Hypothalamus (tissue), 51 donors: ENCODE measurements around the gene TOGARAM1.
"Not testable (repeated sequence)": the region's sequence is repeated elsewhere in the genome, so short reads cannot be mapped to it uniquely, and the experiment has no call there.

Experiments used
- DNase-seq, 51 donors: peaks; one replicate each; lab custom pipeline; 2025; lab: John Stamatoyannopoulos, UW

Gene TOGARAM1

GRCh38 chr14:45034730-45035129, 72.7 kb downstream of the TOGARAM1 start:
- DNase-seq, result no peak

GRCh38 chr14:45038256-45038655, 76.3 kb downstream of the TOGARAM1 start:
- DNase-seq, result no peak

- DNase-seq, result no peak
These were observed 76.9 kb downstream of the TOGARAM1 start for GRCh38 chr14:45038865-45039264.

DNA sequence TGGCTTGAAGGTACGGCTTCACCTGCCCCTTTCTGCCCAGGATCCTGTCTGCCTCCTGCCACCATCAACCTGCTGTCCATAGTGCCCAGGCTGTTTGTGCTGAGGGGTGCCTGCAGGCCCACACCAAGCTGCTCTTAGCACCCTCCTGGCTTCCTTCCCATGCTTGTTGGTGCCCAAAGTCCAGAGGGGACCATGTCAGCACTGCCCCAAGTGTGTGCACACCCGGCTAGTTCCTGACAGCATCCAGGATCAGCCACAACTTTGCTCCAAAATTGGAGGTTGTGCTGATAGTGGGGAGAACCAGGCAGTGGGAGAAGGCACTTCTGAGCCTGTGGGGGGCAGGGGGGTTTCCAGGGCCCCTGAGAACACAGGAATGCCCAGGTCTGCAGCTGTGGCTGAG, 77.4 kb downstream of the TOGARAM1 start:
- DNase-seq, result no peak

DNA sequence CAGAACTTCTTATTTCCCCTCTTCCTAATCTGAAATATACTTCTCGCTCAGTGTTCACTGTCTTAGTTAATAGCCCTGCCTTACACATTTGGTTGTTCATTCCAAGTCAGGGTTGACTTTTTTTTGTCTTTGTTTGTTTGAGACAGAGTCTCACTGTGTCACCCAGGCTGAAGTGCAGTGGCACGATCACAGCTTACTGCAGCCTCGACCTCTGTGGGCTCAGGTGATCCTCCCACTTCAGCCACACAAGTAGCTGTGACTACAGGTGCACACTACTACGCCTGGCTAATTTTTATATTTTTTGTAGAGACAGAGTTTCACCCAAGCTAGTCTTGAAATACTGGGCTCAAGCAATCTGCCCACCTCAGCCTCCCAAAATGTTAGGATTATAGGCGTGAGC, 79.7 kb downstream of the TOGARAM1 start:
- no peak for DNase-seq

GRCh38 chr14:45044638-45045037, 82.6 kb downstream of the TOGARAM1 start:
- DNase-seq, result no peak

GRCh38 chr14:45048385-45048784, 86.4 kb downstream of the TOGARAM1 start:
- no peak for DNase-seq

GRCh38 chr14:45051180-45051579, 89.2 kb downstream of the TOGARAM1 start:
- peak in 1 of 51 donors; percentile 9 for DNase-seq

GRCh38 chr14:45051896-45052295, 89.9 kb downstream of the TOGARAM1 start:
- DNase-seq, result no peak

DNA sequence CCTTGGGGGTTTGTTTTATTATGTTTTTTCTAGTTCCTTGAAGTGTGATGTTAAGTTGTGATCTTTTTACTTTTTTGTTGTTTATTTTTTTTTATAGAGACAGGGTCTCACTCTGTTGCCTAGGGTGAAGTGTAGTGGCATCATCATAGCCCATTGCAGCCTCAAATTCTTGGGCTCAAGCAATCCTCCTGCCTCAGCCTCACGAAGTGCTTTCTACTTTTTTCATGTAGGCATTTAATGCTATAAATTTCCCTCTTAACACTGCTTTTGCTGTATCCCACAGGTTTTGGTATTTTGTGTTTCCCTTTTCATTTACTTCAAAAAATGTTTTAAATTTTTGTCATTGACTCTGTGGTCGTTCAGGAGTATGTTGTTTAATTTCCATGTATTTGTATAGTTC, 95.4 kb downstream of the TOGARAM1 start:
- no peak for DNase-seq

DNA sequence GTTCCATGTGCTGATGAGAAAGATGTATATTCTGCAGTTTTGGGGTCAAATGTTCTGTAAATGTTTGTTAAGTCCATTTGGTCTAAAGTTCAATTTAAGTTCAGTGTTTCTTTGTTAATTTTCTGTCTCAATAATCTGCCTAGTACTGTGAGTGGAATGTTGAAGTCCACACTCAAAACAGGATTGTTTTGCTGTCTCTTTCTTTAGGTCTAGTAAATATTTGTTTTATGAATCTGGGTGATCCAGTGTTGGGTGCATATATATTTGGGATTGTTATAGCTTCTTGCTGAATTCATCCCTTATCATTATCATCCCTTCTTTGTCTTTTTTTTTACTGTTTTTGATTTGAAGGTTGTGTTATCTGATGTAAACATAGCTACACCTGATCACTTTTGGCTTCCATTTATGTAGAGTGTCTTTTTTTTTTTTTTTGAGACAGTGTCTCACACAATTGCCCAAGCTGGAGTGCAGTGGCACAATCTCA, 95.9 kb downstream of the TOGARAM1 start:
- no peak for DNase-seq

DNA sequence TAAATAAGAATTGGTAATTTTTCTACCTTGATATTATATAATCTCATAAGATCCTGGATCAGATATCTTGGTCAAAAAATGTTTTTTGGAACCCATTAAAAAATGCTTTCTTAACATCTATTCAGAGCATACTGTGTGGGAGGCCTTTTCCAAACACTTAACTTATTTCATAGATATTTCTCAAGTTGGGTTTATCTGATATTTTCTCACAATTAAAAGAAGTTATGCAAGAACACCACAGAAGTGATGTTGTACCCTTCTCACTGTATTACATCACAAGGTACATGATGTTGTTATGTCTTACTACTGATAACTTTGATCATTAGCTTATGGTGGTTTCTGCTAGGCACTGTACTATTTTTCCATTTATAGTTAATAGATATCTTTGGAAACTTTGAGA, 98.6 kb downstream of the TOGARAM1 start:
- no peak for DNase-seq

- no peak for DNase-seq
These were observed 103.5 kb downstream of the TOGARAM1 start for GRCh38 chr14:45065540-45065939.

DNA sequence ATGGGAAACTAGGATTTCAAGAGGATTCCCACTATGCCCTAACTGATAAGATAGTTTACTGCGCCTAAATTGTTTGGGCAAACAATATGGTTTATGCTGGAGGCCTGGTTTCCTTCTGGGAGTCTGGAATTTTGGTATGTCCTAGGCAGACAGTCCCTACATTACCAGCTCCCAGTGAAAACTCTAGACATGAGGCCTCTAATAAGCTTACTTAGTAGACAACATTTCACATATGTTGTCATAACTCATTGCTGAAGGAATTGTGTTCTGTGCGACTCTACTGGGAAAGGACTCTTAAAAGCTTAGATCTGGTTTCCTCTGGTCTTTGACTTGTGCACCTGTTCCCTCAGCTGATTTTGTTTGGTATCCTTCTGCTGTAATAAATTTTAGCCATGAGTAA, 104.0 kb downstream of the TOGARAM1 start:
- DNase-seq, result no peak

GRCh38 chr14:45066667-45067066, 104.7 kb downstream of the TOGARAM1 start:
- DNase-seq, result no peak

- no peak for DNase-seq
These were observed 106.4 kb downstream of the TOGARAM1 start for GRCh38 chr14:45068396-45068795.

GRCh38 chr14:45070215-45070614, 108.2 kb downstream of the TOGARAM1 start:
- no peak for DNase-seq

- DNase-seq, result no peak
These were observed 110.1 kb downstream of the TOGARAM1 start for GRCh38 chr14:45072126-45072525.

DNA sequence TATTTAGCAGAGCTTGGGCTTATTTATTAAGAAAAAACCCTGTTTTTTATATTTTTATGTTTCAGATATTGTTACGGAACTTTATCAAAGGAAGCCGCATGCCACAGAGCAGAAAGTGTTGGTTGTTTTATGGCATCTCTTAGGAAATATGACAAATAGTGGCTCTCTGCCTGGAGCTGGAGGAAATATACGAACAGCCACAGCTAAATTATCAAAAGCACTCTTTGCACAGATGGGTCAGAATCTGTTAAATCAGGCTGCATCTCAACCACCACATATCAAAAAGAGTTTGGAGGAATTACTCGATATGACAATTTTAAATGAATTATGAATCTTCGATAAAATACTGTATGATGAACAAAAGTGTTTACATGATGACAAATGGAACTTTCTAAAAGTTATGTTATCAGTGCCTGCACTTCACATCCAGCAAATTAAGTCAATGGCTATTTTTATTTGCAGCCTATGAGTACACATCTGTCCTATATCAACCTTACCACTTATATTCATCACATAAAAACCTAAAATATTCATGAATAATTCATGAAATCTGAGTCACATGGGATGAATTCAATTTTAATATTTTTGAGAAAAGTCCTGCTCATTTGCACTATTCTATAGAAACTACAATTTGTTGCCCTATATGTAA, 111.4 kb downstream of the TOGARAM1 start:
- DNase-seq, result no peak

DNA sequence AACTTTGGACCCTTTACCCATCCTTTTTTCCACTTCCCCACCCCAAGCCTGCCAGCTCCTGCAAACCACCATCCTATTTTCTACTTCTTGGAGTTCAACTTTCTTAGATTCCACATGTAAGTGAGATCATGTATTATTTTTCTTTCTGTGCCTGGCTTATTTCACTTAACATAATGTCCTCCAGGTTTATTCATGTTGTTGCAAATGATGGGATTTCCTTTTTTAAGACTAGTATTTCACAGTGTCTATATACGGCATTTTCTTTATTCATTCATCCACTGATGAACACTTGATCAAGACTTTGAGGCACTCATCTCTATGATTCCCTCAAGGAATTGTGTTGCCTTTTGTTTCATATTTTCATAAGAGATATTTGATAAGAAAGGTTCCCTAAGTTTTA, 116.3 kb downstream of the TOGARAM1 start:
- DNase-seq, result no peak

GRCh38 chr14:45080416-45080968, 118.5 kb downstream of the TOGARAM1 start:
- DNase-seq, result not testable (repeated sequence)

GRCh38 chr14:45081096-45081495, 119.1 kb downstream of the TOGARAM1 start:
- not testable (repeated sequence) for DNase-seq

- DNase-seq, result no peak
These were observed 120.4 kb downstream of the TOGARAM1 start for GRCh38 chr14:45082420-45082819.
